OCI-LY3 (cell line): ENCODE results near the gene DCLK3.

Experiments used
- H2AFZ ChIP-seq: fragments of 200-600, 300-600 bp; shearing (Covaris generic); 2 replicates; pipeline ENCODE4 v1.6.0; 2014; ENCODE audit warnings: antibody characterized with exemption, low read depth, low read length
- H3K27ac ChIP-seq: fragments of 200-600, 300-600 bp; sonication (generic); 2 replicates; pipeline ENCODE4 v1.5.1; 2014; ENCODE audit warnings: mild to moderate bottlenecking, low read length, moderate library complexity, mixed read lengths
- H3K27me3 ChIP-seq: fragments of 200-600, 300-600 bp; sonication (generic); 2 replicates; pipeline ENCODE4 v1.6.1; 2014; ENCODE audit warnings: low read depth, low read length, mixed read lengths
- H3K36me3 ChIP-seq: fragments of 200-600, 300-600 bp; sonication (generic); replicated peaks from 2 replicates; pipeline ENCODE3; 2014; ENCODE audit warnings: low read depth, low read length, mixed read lengths
- H3K4me1 ChIP-seq: fragments of 300-600, 200-600 bp; sonication (generic); 2 replicates; pipeline ENCODE4 v1.6.1; 2014; ENCODE audit warnings: low read length, mixed read lengths
- H3K4me2 ChIP-seq: fragments of 200-600, 300-600 bp; sonication (generic); 2 replicates; pipeline ENCODE4 v1.6.1; 2014; ENCODE audit warnings: low read length, mixed read lengths
- H3K4me3 ChIP-seq: fragments of 300-600, 200-600 bp; sonication (generic); 2 replicates; pipeline ENCODE4 v1.5.1; 2014; ENCODE audit warnings: antibody characterized with exemption, mild to moderate bottlenecking, low read length, moderate library complexity
- H3K79me2 ChIP-seq: fragments of 300-600, 200-600 bp; shearing (Covaris generic); 2 replicates; pipeline ENCODE4 v1.6.1; 2014; ENCODE audit warnings: mild to moderate bottlenecking, low read length, mixed read lengths
- H3K9ac ChIP-seq: fragments of 300-600, 200-600 bp; shearing (Covaris generic); 2 replicates; pipeline ENCODE4 v1.6.0; 2014; ENCODE audit warnings: mild to moderate bottlenecking, low read length, moderate library complexity
- H3K9me3 ChIP-seq: fragments of 200-600, 300-600 bp; shearing (Covaris generic); 2 replicates; pipeline ENCODE4 v1.6.1; 2014; ENCODE audit warnings: low read length, mixed read lengths; ENCODE audit not compliant: insufficient read depth
- H4K20me1 ChIP-seq: fragments of 200-600, 300-600 bp; sonication (generic); 2 replicates; pipeline ENCODE4 v1.6.1; 2016; ENCODE audit warnings: low read length, mixed read lengths; ENCODE audit not compliant: insufficient read depth
- EZH2phosphoT487 ChIP-seq: fragments of 200-600 bp; shearing (Covaris generic); IDR thresholded peaks from 2 replicates; pipeline ENCODE4 v1.6.1; 2018; ENCODE audit warnings: antibody characterized with exemption, mixed run types, low read depth
- TF ChIP-seq, protein P1 (sequence below): fragments of 200-600, 300-600 bp; sonication (generic); IDR thresholded peaks from 2 replicates; pipeline ENCODE4 v1.5.1; 2014; ENCODE audit warnings: antibody characterized with exemption, low read length, low read depth

Gene DCLK3

GRCh38 chr3:36695769-36696137 lies 68.6 kb downstream of the DCLK3 start:
- H2AFZ ChIP-seq, result no peak overlapping the region
- H3K79me2 ChIP-seq, result no peaks in the 10 kb centered on the region
- 0 out of 2 replicates have a peak, but pooled peaks cover 3% of the 10 kb centered on the region for H3K9me3 ChIP-seq
- H3K27me3 ChIP-seq, result no peaks in the 10 kb centered on the region
- no peaks in the 10 kb centered on the region for H3K36me3 ChIP-seq
- H3K4me1 ChIP-seq, result no peaks in the 10 kb centered on the region
- TF ChIP-seq, protein P1, sequence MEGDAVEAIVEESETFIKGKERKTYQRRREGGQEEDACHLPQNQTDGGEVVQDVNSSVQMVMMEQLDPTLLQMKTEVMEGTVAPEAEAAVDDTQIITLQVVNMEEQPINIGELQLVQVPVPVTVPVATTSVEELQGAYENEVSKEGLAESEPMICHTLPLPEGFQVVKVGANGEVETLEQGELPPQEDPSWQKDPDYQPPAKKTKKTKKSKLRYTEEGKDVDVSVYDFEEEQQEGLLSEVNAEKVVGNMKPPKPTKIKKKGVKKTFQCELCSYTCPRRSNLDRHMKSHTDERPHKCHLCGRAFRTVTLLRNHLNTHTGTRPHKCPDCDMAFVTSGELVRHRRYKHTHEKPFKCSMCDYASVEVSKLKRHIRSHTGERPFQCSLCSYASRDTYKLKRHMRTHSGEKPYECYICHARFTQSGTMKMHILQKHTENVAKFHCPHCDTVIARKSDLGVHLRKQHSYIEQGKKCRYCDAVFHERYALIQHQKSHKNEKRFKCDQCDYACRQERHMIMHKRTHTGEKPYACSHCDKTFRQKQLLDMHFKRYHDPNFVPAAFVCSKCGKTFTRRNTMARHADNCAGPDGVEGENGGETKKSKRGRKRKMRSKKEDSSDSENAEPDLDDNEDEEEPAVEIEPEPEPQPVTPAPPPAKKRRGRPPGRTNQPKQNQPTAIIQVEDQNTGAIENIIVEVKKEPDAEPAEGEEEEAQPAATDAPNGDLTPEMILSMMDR, result no peak
- no peak for TF ChIP-seq EZH2phosphoT487
- H3K9ac ChIP-seq, result no peak overlapping the region
- no peak overlapping the region for H3K4me2 ChIP-seq
- no peak overlapping the region for H3K27ac ChIP-seq
- H4K20me1 ChIP-seq, result no peaks in the 10 kb centered on the region
- no peak overlapping the region for H3K4me3 ChIP-seq

DNA sequence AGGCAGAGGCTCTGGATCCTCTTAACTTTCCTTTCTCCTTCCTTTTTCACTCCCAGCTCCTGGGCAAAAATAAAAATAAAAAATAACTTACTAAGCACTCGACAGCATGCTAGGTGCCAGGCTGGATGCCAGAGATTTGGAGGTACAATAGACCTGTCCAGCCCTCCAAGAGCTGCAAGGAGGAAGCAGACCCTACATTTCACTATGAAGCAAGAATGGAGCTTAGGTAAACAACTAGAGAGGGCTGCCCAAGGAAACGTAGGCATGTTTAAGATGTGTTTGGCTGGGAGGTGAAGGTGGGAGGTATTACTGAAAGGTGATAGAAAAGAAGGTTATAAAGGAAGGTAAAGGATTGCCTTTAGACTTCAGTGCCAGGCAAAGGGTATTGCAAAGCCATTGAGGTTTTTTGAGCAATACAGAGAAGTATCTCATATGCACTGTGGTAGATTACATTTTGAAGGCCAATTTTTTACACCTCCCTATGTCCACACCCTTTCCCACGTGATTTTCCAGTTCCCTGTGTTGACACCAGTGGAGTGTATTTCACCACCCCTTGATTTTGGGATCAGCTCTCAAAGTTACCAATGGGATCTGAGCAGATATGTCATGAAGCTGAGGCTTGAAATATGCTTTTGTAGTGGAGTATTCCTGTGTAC lies 69.1 kb downstream of the DCLK3 start:
- no peak for TF ChIP-seq EZH2phosphoT487
- TF ChIP-seq, protein P1, result no peak
- H3K27ac ChIP-seq, result no peak overlapping the region

DNA sequence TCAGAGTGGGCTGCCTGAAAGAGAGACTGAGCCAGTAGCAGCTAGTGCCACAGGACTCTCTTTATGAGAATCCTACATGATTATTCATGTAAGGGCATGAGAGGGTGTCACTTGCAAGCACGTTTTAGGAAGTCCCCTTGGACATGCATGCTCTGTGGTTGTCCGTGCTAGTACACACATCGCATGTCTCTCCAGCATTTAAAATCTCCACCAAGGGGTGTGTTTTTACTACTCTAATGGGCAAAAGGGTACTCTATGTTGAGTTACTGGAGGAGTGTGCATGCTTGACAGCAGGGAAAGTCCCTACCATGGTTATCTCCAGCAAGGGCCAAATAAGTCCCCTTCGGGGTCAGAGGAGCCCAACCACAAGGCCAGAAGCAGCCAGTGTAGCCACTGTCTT lies 70.7 kb downstream of the DCLK3 start:
- Histone ChIP-seq H3K9me3 (0 out of 2 replicates have a peak, but pooled peaks cover 3% of the 10 kb centered on the region), H2AFZ (no peak overlapping the region), H3K27me3 (no peaks in the 10 kb centered on the region), H3K9ac (no peak overlapping the region), H3K36me3 (no peaks in the 10 kb centered on the region), H3K79me2 (no peaks in the 10 kb centered on the region), H3K4me3 (no peak overlapping the region), H3K4me1 (no peaks in the 10 kb centered on the region), H4K20me1 (no peaks in the 10 kb centered on the region), H3K4me2 (no peak overlapping the region), H3K27ac (no peak overlapping the region)
- TF ChIP-seq, protein P1, result no peak
- no peak for TF ChIP-seq EZH2phosphoT487

More for the DNA sequence above, 69.1 kb downstream of the DCLK3 start:
- Histone ChIP-seq H3K4me2 (no peak overlapping the region), H3K79me2 (no peaks in the 10 kb centered on the region), H3K9me3 (0 out of 2 replicates have a peak, but pooled peaks cover 3% of the 10 kb centered on the region), H4K20me1 (no peaks in the 10 kb centered on the region), H3K4me3 (no peak overlapping the region), H3K9ac (no peak overlapping the region), H2AFZ (no peak overlapping the region), H3K36me3 (no peaks in the 10 kb centered on the region), H3K4me1 (no peaks in the 10 kb centered on the region), H3K27me3 (no peaks in the 10 kb centered on the region)

- Histone ChIP-seq H3K9ac (no peak overlapping the region), H3K4me2 (no peak overlapping the region), H3K27me3 (no peaks in the 10 kb centered on the region), H3K27ac (no peak overlapping the region), H3K9me3 (0 out of 2 replicates have a peak, but pooled peaks cover 3% of the 10 kb centered on the region), H3K79me2 (no peaks in the 10 kb centered on the region), H3K4me3 (no peak overlapping the region), H2AFZ (no peak overlapping the region), H4K20me1 (no peaks in the 10 kb centered on the region), H3K4me1 (peaks cover 3% of the 10 kb centered on the region; the same call in 1 of the 2 replicates), H3K36me3 (no peaks in the 10 kb centered on the region)
- TF ChIP-seq, protein P1, result no peak
- TF ChIP-seq EZH2phosphoT487, result no peak
Measured at GRCh38 chr3:36689560-36689959, 74.8 kb downstream of the DCLK3 start.
